GM20000 (cell line): ENCODE data around the gene PRKCH.

ENCODE experiments used
- DNase-seq: peaks from one replicate; pipeline ENCODE4 v3.0.0; 2012; ENCODE audit warnings: low spot score
- CTCF ChIP-seq: IDR thresholded peaks from 2 replicates; pipeline ENCODE4 v1.5.1; 2012; ENCODE audit warnings: mild to moderate bottlenecking, control low read depth; ENCODE audit errors: extremely low read depth, missing control alignments

Gene PRKCH

DNA sequence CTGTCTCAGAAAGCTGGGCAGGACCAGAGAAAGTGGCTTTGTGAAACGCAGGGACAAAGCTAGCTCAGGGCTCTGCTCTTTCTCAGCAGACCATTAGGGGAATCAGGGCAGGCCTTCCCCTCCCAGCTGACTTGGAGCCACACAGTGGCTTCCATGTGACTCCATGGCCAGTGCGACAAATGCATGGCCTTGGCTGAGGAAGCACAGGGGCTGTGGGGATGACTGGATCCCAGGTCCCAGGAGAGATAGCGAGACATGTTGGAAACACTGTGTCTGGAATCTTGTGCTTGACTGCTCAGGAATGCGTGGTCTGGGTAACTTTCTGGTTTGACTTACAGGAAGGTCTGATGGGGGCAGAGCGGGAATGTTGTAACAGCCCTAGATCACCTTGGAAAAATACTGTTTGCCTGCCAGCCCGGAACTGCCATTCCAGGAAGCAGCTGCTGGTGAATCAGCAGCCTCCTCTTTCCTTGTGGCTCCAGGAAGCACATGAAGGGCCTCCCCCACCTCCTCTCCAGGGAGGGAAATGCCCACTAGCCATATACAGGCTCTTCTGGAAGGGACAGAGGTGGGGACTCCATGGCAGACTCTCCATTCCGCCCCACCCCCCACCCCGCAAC, 240.4 kb downstream of the PRKCH start:
- TF ChIP-seq CTCF = no peak
- no peak for DNase-seq

DNA sequence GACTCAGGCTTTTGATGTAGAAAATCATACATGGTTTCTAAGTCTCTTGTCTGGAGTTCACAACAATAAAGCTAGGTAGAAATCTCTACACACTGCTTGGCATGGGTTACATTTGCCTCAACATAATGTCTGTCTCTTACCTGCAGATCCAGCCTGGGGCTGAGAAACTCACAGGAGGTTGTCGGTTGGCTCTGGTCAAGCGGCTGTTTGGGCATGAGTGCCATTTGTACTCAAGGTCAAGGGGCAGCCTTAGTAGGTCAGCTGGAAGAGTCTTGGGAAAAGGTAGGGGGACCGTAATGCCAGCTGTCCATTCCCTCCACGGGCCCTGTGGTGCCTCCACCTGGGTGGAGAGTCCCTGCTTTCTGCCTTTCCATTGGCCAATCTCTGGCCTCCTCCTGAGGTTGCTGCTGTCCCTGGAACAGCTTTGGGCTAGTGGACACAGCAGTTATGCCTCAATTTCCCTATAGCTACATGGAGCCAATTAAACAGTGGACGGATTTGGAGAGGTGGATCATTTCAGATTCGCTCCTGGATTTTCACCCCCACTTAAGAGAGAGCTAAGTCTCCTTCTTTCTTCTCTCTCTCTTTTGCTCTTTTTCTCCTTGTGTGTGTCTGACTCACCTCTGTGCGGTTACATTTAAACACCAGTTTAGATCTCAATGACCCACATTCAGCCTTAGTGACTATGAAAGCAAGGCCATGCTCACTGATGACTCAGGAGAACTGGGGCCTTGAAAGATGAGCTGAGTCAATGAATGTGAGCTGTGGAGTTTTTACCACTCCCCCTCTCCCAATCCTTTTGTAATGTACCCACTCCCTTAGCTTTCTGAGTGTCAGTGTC, 241.2 kb downstream of the PRKCH start:
- no peak for DNase-seq
- TF ChIP-seq CTCF = no peak

DNA sequence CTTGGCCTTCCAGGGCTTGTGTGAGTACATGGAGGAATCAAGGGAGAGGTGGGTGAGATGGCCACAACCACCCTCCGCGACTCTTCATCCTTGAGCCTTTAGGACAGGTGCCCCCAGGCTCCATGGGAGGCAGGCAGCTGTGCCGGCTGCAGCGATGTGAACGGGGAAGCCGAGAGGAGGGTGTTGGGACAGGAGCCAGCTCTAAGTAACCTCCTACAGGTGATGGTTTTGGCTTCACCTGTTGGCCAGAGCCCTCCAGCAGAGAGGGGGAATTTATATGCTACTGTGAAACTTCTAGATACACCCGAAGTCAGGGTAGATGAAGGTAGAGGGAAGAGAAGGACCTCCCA, 241.8 kb downstream of the PRKCH start:
- DNase-seq = no peak
- no peak for TF ChIP-seq CTCF

DNA sequence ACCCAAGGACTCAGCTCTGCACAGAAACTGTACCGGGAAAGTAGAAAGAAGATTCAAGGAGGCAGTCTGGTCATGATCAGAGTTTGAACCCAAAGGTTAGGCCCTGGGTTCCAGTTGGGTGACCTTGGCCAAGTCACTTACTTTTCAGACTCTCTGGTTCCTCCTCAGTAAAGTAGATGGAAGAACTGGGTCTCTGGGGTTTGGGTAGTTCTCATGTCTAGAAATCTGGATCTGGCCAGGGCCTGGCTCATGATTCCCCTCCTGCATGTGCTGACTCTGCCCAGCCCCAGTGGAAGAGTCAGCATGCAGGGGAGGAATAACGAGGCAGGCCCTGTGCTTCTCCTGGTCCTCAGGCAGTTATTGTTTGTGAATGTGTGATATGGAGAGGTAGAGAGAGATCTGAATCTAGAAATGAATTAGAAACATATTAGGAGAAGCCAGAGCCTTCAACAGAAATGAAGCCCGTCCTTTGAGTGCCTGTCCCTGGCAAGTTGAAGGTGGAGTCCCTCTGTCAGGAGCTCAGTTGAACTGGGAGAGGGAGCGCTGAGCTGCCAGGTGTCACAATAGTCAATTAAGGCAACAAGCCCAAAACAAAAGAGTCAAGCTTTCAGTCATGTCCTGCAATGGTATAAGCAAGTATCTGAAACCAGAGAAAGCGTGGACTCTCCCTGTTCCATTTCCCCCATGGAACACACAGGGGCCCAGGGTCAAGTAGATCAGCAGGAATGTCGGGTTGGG, 242.7 kb downstream of the PRKCH start:
- TF ChIP-seq CTCF = no peak
- no peak for DNase-seq

DNA sequence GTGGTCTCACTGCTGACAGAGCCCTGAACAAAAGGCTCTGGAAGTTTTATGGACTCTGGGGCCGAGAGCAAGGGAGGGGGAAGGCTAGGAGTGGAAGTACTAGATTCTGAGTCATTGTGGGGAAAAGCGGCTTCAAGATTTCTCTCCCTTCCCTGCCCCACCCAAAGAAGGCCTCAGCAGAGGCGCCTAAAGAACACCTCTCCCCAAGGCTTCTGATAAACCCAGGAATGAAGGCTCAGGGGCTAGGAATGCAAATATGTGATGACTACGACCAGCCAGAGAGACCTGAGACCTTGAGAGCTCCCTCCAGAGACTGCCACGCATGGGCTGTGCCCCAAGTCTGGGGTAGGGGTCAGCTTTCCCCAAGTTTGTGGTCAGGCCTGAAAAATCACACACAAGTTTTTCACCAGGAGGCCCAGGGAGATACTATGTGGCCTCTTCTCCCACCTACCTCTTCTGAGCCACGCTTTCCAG, 243.3 kb downstream of the PRKCH start:
- no peak for TF ChIP-seq CTCF
- no peak for DNase-seq

DNA sequence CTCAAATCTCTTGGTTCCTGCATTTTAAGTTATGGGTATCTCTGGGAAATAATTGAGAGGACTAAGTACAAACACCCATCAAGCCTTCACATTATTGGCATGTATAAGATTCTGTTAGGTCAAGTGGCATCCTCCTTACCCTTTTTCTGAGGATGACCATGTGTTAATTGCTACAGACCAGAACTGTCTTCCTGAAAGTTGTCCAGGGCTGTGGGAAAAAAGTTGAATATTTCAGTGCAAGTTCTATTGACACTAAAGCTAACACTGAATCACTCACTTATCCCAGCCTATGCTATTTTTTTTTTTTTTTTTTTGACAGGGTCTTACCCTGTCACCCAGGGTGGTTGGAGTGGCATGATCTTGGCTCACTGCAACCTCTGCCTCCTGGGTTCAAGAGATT, 243.8 kb downstream of the PRKCH start:
- no peak for TF ChIP-seq CTCF
- no peak for DNase-seq
